DOHH2 (cell line): Measurements from ENCODE around the gene HRH4.

ENCODE experiments used
- EZH2phosphoT487 ChIP-seq: fragments of 200-600 bp; sonication (generic); IDR thresholded peaks from 2 replicates; pipeline ENCODE4 v1.6.1; 2017; ENCODE audit warnings: borderline replicate concordance, mild to moderate bottlenecking, antibody characterized with exemption, low read length, moderate library complexity, mixed read lengths
- TF ChIP-seq, protein P1 (sequence below): fragments of 200-600 bp; sonication (generic); IDR thresholded peaks from one replicate; pipeline ENCODE4 v1.5.1; 2014; ENCODE audit warnings: antibody characterized with exemption, mild to moderate bottlenecking, low read depth, low read length; ENCODE audit not compliant: poor library complexity, severe bottlenecking

DNA sequence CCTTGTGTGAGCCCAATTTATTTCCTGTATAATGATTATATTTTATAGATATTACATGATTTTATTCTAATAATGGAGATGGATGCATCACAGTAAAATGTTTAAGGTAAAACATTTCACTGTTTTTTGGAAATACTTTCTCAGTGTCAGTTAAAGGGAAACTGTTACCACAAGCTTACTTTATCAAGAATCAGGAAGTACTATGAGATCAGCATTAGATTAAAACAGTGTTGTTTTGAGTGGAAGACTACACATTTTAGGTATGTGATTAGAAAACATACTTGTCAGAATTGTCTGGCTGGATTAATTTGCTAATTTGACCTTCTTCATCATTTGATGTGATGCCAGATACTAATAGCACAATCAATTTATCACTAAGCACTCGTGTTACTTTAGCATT, at the start of gene HRH4:
- TF ChIP-seq, protein P1, sequence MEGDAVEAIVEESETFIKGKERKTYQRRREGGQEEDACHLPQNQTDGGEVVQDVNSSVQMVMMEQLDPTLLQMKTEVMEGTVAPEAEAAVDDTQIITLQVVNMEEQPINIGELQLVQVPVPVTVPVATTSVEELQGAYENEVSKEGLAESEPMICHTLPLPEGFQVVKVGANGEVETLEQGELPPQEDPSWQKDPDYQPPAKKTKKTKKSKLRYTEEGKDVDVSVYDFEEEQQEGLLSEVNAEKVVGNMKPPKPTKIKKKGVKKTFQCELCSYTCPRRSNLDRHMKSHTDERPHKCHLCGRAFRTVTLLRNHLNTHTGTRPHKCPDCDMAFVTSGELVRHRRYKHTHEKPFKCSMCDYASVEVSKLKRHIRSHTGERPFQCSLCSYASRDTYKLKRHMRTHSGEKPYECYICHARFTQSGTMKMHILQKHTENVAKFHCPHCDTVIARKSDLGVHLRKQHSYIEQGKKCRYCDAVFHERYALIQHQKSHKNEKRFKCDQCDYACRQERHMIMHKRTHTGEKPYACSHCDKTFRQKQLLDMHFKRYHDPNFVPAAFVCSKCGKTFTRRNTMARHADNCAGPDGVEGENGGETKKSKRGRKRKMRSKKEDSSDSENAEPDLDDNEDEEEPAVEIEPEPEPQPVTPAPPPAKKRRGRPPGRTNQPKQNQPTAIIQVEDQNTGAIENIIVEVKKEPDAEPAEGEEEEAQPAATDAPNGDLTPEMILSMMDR = no peak
- TF ChIP-seq EZH2phosphoT487 = no peak
